Fibroblast of the aortic adventitia (primary cell): Measurements from ENCODE around the gene GRB7. TPM values are rescaled to one million over a fixed set of nuclear protein-coding genes. Genes with fewer than 3 reads are reported as not detected.
"Not testable (repeated sequence)": the region's sequence is repeated elsewhere in the genome, so short reads cannot be mapped to it uniquely, and the experiment has no call there.

Experiments used
- DNase-seq: peaks from one replicate; pipeline ENCODE4 v3.0.0-alpha.2; 2010; ENCODE audit warnings: low read depth
- H3K4me3 ChIP-seq: 2 replicates; pipeline ENCODE4 v1.5.1; 2011; ENCODE audit warnings: low read depth, mild to moderate bottlenecking, control low read depth, low read length, moderate library complexity
- total RNA-seq: library from RNA; depleted of rRNA; stranded (reverse); fragments of >200 nt; gene quantifications from 2 replicates; pipeline ENCODE4 v1.2.3, GENCODE V29; 2012; ENCODE audit warnings: low replicate concordance
- TF ChIP-seq, protein P1 (sequence below): IDR thresholded peaks from 2 replicates; pipeline ENCODE4 v1.5.1; 2011; ENCODE audit warnings: mild to moderate bottlenecking, low read length, control low read depth, inconsistent platforms; ENCODE audit not compliant: insufficient read depth

GRB7 gene
- total RNA-seq, 1 donor, result 1.7 TPM

DNA sequence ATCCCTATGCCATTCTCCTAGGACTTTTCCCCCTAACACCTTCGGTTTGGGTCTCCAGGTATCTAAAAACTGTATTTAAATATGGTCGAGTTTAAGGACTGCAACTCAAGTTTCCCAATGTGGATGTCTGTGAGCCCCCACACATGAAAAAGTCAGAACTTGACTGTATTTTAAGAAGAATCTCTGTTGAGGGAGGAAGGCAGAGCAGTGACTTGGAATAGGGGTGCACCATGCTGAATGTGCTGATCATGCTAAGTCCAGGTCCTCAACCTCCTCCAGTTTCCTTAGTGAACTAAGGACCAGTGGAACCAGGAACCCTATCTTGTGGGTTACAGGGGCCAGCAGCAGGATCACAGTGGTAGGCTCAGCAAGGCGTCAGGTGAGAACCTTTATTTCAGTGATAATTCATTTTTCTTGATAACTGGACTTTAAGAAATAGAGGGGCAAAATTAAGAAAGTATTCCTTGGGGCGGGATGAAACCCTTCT lies 19.5 kb downstream of the GRB7 start:
- TF ChIP-seq, protein P1, sequence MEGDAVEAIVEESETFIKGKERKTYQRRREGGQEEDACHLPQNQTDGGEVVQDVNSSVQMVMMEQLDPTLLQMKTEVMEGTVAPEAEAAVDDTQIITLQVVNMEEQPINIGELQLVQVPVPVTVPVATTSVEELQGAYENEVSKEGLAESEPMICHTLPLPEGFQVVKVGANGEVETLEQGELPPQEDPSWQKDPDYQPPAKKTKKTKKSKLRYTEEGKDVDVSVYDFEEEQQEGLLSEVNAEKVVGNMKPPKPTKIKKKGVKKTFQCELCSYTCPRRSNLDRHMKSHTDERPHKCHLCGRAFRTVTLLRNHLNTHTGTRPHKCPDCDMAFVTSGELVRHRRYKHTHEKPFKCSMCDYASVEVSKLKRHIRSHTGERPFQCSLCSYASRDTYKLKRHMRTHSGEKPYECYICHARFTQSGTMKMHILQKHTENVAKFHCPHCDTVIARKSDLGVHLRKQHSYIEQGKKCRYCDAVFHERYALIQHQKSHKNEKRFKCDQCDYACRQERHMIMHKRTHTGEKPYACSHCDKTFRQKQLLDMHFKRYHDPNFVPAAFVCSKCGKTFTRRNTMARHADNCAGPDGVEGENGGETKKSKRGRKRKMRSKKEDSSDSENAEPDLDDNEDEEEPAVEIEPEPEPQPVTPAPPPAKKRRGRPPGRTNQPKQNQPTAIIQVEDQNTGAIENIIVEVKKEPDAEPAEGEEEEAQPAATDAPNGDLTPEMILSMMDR, result no peak
- no peak for DNase-seq

DNA sequence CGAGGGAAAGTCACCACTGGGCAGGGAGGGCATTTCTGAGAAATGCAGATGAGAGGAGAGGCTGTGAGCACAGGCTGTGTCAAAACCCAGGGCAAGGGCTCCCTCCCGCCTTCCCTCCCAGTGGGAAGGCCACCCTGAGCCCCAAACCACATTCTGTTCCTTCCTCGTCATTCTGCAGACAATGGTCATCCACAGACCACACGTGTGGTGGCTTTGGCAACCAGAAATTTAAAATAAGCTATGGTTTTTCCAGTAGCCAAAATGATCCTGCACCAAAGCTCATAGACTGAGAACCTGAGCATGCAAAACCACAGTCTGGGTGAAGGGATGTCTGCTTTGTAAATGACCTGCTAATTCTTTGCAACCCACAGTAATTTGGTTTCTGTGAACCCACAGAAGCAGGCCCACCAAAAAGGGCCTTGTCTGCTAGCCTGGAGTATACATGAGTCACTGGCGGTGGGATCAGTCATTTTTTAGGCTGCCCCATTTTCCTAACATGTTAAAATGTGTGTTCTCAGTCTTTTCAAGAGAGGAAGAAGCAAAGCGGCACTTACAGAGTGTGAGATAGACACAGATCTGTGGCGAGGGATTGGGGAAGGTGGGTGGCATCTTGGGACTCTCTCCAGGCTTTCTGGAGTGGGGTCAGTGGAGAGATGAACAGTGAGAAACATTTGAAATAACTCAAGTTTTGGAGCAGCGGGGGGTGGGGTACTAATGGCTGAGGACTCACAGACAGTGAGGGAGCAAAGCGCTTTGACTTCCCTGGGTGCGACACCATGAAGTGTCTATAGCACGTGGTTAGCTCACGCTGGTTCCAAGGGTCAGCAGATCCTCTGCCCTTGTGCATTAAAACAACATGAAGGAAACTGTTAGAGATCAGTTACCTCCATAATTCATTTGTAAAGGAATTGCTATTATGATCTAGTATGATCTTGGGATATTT lies 20.5 kb downstream of the GRB7 start:
- TF ChIP-seq, protein P1, result no peak
- no peak overlapping the region for H3K4me3 ChIP-seq
- DNase-seq, result no peak

More for the DNA sequence above, 19.5 kb downstream of the GRB7 start:
- no peak overlapping the region for H3K4me3 ChIP-seq

DNA sequence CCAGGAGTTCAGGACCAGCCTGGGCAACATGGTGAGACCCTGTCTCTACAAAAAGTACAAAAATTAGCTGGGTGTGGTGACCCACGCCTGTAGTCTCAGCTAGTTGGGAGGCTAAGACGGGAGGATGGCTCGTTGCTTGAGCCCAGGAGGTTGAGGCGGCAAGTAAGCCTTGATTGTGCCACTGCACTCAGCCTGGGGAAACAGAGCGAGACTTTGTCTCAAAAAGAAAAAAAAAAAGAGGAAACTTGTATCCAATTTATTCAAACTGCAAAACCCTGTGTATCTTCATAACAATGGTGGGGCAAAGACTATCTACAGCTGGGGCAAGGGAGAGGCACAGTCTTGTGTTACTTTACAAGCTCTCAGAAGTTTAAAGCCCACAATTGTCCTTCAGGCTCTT lies 21.5 kb downstream of the GRB7 start:
- DNase-seq, result no peak
- no peak overlapping the region for H3K4me3 ChIP-seq
- TF ChIP-seq, protein P1, result no peak

DNA sequence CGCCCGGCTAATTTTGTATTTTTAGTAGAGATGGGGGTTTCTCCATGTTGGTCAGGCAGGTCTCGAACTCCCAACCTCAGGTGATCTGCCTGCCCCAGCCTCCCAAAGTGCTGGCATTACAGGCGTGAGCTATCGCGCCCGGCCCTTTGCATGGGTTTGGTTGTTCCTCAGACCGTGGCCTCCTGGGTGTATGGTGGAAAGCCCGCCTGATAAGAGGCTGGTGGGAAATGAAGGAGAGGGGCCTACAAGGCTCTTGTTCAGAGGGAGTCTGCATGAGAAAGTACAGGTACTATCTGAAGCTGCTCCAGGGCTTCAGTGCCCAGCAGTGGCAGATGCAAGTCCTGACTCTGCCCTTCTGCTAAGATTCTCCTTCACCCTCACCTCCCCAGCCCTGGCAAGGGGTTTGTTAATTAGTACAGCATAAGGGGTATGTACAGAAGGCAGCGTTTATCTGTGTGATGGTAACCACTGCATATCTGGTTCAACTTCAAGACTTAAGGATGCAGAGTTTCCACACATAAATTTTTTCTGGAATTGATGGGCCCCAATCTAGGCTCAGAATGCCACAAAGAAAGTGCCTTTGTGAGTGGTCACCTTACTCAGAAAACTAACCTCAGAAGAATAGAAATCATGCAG lies 24.2 kb downstream of the GRB7 start:
- DNase-seq, result no peak
- TF ChIP-seq, protein P1, result no peak
- no peak overlapping the region for H3K4me3 ChIP-seq

DNA sequence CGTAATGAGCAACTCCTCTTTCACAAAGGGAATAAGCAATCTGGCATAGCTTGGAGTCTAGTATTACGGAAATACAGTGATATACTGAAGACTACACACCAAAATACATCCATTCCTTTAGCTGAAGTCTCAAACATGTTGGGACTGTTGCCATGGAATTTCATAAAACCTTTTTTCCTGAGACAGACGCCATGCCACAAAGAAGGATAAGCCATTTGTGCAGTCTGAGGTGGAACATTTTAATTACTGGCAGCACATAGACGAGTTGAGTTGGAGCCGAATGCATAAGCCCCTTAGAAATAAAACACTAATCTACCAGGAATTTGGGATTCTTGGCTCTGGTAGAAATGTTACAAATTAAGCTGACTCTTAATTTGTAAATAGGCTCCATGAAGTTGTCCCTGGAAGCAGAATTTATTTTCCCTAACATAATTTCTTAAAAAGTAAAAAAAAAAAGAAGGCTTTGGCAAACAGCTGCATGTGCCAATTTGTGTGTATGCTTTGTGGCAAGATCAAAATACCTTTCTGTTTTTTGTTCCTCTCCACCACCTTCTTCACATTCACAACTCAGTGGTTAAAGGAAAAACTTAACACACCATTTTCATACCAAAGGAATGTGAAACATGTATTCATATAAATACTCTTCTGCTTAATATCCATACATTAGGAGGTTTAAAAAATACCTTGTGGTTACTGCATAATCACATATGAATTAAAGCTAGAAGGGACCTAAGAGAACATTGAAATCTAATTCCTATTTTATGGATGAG lies 25.5 kb downstream of the GRB7 start:
- TF ChIP-seq, protein P1, result no peak
- no peak overlapping the region for H3K4me3 ChIP-seq
- peak; percentile 47 for DNase-seq

DNA sequence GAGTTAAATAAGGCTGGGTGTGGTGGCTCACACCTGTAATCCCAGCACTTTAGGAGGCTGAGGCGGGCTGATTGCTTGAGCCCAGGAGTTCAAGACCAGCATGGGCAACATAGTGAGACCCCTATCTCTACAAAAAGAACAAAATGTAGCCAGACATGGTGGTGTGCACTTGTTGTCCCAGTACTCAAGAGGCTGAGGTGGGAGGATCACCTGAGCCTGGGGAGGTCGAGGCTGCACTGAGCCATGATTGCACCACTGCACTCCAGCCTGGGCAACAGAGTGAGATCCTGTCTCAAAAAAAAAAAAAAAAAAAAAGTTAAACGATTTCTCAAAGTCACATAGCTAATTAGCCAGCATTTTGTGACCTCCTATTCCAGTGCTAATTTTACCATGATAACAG lies 26.4 kb downstream of the GRB7 start:
- H3K4me3 ChIP-seq, DNase-seq: not testable (repeated sequence)
